Activated CD4-positive, alpha-beta T cell treated with anti-CD3 and anti-CD28 coated beads, Interleukin-10, Interleukin-2, amounts not matched to agents 100 ng/mL and 50 ng/mL, durations not matched to agents 16 hours and 8 hours (primary cell): ENCODE measurements around the gene PMPCA.
"Not testable (repeated sequence)": the region's sequence is repeated elsewhere in the genome, so short reads cannot be mapped to it uniquely, and the experiment has no call there.

Source experiments
- DNase-seq: peaks from one replicate; pipeline ENCODE4 v3.0.0-alpha.2; 2020

Gene PMPCA

DNA sequence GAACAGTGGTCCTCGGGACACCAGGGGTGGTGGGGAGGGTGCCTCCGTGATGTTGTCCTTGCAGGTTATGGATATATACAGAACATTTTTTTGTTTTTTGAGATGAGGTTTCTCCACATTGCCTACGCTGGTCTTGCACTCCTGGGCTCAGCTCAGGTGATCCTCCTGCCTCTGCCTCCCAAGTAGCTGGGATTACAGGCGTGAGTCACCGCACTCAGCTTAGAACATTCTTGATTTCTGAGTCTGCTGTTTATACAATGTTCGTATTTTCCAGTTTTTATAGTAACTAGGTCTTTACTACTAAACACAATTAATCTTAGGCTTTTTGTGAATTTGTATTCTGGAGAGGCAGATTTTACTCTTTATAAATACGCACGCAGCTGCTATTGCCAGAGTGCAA, 6.0 kb downstream of the PMPCA start:
- DNase-seq = no peak

DNA sequence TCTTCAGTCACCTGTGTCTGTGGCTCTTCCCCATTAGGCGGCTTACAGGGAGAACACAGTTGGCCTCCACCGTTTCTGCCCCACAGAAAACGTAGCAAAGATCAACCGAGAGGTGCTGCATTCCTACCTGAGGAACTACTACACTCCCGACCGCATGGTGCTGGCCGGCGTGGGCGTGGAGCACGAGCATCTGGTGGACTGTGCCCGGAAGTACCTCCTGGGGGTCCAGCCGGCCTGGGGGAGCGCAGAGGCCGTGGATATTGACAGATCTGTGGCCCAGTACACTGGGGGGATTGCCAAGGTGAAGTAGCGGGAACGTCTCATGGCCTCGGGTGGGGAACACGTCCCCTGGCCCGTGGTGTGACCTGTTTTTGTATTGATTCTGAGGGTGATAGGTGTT, 6.5 kb downstream of the PMPCA start:
- DNase-seq = no peak

GRCh38 chr9:136418182-136419091, 8.0 kb downstream of the PMPCA start:
- DNase-seq = no peak

- no peak for DNase-seq
Observed at GRCh38 chr9:136419092-136419420, 8.6 kb downstream of the PMPCA start.

- DNase-seq = no peak
Observed at GRCh38 chr9:136421791-136422190, 11.3 kb downstream of the PMPCA start.

GRCh38 chr9:136422876-136423275, 12.4 kb downstream of the PMPCA start:
- no peak for DNase-seq

DNA sequence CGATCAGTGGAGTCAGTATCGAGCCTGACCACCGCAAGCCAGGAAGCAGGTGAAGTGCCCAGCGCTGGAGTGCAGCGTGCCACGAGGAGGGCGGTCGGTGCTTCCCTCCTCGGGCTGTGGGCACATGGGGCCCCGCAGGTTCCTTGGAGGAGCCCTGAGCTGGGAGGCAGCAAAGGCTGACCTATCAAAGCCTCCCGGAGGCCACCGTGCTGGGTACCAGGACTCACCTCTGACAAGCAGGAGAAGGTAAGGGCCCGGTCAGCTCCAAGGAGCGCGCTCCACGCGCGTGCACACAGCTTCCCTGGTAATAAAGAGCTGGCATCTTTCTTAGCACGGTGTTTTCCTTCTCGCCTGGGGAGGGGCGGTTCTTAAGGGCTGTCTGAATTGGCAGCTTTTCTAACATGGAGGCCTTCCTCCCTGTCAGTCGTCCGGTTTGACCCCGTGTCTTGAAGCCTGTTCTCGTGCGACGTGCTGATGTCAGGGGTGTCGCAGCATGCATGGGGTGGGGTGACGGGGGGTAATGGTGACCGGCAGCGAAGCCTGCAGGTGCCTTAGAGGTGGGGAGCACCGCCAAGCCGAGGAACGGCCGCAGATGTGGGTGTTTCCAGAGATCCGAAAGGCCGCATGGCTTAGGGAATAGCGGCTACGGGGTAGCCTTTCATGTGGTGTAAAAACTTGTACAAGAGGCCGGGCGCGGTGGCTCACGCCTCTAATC, 13.1 kb downstream of the PMPCA start:
- no peak for DNase-seq

DNA sequence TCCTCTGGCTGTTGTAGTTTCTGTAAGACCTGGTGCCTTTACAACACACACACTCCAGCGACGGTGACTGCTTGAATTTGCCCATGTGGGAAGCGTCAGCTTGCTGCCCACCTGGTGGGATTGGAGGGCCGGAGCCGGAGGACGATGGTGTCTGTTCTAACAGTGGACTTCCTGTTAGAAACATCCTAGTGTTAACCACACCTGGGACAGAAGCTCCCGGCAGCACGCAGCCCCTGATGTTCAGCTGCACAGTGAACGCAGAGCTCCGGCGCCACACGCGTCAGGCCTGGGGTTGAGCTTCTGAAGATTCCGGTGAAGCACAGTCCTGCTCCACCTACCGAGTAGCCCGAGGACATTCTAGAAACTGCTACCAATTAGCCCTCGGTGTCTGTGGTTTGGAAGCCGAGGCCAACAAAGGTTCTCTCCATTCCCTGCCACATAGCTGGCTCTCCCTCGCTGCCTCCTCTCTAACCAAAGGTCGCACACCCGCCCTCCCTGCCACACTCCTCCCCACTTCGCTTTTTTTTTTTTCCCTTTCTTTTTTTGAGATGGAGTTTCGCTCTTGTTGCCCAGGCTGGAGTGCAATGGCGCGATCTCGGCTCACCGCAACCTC, 14.4 kb downstream of the PMPCA start:
- no peak for DNase-seq

- not testable (repeated sequence) for DNase-seq
Observed at GRCh38 chr9:136425367-136425766, 14.9 kb downstream of the PMPCA start.

GRCh38 chr9:136426787-136427186, 16.3 kb downstream of the PMPCA start:
- DNase-seq = no peak

DNA sequence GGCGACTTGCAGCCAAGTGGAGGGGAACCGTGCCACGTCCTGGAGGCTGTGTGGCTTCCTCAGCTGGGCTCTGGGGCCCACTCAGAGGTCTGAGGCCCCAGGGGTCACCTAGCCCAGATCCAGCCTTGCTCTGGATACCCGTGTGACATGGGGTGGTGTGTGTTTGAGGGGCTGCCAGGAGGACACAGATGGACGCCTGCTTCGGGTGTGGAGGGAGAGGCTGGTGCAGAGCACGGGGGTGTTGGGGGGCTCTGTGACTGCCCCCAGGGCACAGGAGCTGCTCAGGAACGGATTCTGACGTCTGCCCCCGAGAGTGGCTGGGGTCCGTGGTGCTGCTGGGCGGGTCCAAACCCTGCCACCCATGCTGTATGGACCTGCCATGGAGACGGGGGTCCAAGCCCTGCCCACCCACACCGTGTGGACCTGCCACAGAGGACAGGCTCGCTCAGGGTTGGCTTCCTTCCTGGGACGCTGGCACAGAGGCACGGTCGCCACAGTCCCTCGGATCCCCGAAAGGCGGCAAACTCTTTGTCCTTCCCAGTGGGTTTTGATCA, 18.7 kb downstream of the PMPCA start:
- no peak for DNase-seq

DNA sequence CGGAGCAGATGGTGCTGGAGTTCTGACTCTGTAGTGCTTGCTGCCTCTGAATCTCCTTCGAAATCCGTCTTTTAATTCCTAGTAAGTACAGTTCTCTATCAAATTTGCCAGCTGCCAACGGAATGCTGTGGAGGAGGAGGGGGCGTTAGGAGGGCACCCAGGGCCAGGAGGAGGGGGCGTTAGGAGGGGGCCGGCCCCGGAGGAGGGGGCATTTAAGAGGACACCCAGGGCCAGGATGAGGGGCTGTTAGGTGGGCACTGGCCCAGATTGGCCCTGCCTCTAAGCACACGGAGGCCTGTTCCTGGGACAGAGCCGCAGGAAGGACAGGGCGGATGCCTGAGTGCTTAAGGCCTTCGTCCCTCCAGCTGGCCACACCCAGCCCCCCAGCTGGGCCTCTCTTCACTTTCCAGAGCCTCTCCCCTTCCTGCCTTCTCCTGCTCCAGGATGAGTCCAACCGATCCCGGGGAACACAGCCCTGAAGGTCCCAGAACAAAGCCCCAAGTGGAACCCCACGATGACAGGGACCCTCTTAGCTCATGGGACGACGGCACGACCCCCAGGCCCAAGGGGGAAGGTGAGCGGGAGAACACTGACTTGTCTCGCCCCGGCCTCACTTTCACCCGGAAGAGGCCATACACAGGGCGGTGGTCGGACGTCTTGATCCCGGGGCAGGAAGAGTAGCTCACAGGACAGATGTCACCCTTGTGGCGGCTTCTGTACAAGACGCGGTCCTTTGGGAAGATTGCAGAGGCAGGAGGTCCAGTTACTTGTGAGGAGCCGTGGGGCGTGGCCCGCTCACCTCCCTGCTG, 19.4 kb downstream of the PMPCA start:
- no peak for DNase-seq

GRCh38 chr9:136430588-136431234, 20.3 kb downstream of the PMPCA start:
- DNase-seq = no peak

GRCh38 chr9:136431782-136432350, 21.4 kb downstream of the PMPCA start:
- DNase-seq = no peak

- DNase-seq = no peak
Observed at GRCh38 chr9:136432591-136432990, 22.1 kb downstream of the PMPCA start.

- DNase-seq = no peak
Observed at GRCh38 chr9:136433043-136433715, 22.7 kb downstream of the PMPCA start.

DNA sequence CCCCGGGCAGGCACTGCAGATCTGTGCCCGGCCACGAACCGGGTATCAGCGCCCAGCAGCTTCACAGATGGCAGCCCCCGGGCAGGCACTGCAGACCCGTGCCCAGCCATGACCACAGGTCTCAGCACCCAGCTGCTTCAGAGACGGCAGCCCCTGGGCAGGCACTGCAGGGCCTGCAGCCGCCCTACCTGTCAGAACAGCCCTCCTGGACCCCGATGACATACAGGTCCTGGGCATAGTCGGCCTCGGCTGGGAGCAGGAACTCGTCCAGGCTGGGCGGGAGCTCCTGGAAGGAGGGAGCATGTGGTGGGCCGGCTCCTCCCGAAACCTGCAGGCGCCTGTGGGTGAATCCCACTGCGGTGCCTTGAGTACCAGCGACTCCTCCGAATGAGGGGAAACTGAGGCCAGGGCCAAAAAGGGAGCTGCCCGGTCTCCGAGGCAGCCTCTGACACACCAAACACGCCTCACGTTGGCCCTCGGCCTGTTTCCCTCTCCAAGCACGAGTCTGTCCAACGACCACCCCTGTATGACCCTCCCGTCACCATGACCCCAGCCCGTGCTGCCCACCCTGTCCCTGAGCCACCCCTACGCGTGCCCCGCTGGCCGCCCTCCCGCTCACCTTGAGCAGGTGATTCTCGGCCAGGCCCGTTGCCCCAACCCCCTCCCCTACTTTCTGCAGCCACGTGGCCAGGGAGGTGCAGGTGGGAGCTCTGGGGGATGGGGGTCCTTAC, 23.6 kb downstream of the PMPCA start:
- DNase-seq = no peak

- no peak for DNase-seq
Observed at GRCh38 chr9:136434580-136435169, 24.2 kb downstream of the PMPCA start.

DNA sequence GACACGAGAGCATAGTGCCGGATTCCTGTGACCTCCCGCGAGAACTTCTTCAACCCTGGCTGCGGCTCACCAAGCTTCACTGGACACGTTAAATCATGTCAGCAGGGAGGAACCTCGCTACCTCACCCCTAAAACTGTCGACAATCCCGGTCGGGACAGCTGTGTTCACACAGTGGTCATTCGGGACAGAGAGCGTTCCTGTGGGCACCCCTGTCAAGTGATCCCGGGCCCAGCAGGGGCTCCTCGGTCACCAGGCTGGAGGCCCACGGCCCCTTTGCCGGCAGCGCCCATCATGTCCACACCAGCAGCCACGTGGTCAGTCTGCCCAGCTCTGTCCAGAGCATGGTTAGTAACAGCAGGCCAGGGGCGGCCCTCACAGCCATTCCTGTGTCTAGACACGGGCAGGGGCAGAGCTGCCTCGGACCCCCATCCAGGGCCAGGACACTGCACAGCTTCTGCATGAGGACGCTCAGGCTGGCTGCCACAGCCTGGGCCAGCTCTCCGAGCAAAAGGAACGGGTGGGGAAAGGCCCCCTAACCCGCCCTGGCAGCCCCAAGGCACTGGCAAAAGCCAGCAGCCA, 25.7 kb downstream of the PMPCA start:
- no peak for DNase-seq

- no peak for DNase-seq
Observed at GRCh38 chr9:136437430-136437829, 27.0 kb downstream of the PMPCA start.
